Measurements from ENCODE around the gene CCDC195. TPM values are rescaled to one million over a fixed set of nuclear protein-coding genes. Genes with fewer than 3 reads are reported as not detected.
"Not testable (repeated sequence)": the region's sequence is repeated elsewhere in the genome, so short reads cannot be mapped to it uniquely, and the experiment has no call there.

Gene CCDC195
- total and polyA plus RNA-seq, 2 of the 4 experiments (the other 2 are of a cell fraction): not detected

- Histone ChIP-seq H3K9ac (ENCODE audit: low read depth, low read length) (no peak overlapping the region), H3K4me1 (ENCODE audit: control insufficient read depth, insufficient read depth, low read length) (no peaks in the 10 kb centered on the region), H2BK15ac (ENCODE audit: low read depth, low read length) (no peak overlapping the region), H4K8ac (ENCODE audit: low read depth in 2 of 2, low read length in 2 of 2) (no peak overlapping the region), H3K23ac (ENCODE audit: low read depth, low read length) (no peak overlapping the region), H3K18ac (ENCODE audit: low read depth, low read length) (no peak overlapping the region), H3K27me3 (ENCODE audit: control insufficient read depth, insufficient read depth, low read length) (no peaks in the 10 kb centered on the region), H3K27ac (ENCODE audit: insufficient read depth, low read length) (no peak overlapping the region), H3K4me3 (ENCODE audit: insufficient read depth, low read depth, low read length) (no peak overlapping the region), H3K79me1 (ENCODE audit: low read depth in 1 of 2, low read length in 2 of 2) (no peaks in the 10 kb centered on the region), H4K5ac (ENCODE audit: low read depth, low read length) (no peak overlapping the region), H2BK5ac (ENCODE audit: low read depth, low read length, poor library complexity, severe bottlenecking) (no peak overlapping the region), H2AK9ac (replicated peaks; ENCODE audit: low read depth, low read length, poor library complexity) (no peak overlapping the region), H2BK20ac (ENCODE audit: low read depth, low read length) (no peak overlapping the region), H2AK5ac (ENCODE audit: low read depth, low read length) (no peak overlapping the region), H3K9me3 (ENCODE audit: control insufficient read depth, insufficient read depth, low read length) (peaks cover 2% of the 10 kb centered on the region), H3K9me1 (ENCODE audit: insufficient read depth, low read length) (no peaks in the 10 kb centered on the region), H3K56ac (ENCODE audit: extremely low read depth, insufficient read depth, low read length) (no peak overlapping the region), H3K4me2 (ENCODE audit: low read depth, low read length) (no peak overlapping the region), H3K4ac (ENCODE audit: low read depth, low read length) (no peak overlapping the region), H3K36me3 (ENCODE audit: control insufficient read depth, insufficient read depth, low read length) (no peaks in the 10 kb centered on the region), H2AFZ (replicated peaks; ENCODE audit: low read length, poor library complexity) (no peak overlapping the region), H4K20me1 (ENCODE audit: insufficient read depth, low read length) (no peaks in the 10 kb centered on the region), H4K91ac (ENCODE audit: insufficient read depth, low read depth, low read length) (no peak overlapping the region), H3K14ac (replicated peaks; ENCODE audit: low read depth, low read length) (no peak overlapping the region), H2BK120ac (ENCODE audit: low read depth, low read length) (no peak overlapping the region)
- POLR2A ChIA-PET (ENCODE audit: unreplicated experiment): no interaction called here
- TF ChIP-seq RAD21 (IDR thresholded peaks at IDR 0.05; ENCODE audit: low read length) (no peak), CEBPB (IDR thresholded peaks at IDR 0.05; ENCODE audit: low read depth, low read length) (peak; percentile 75)
- intact Hi-C loops (cut with micrococcal nuclease) (no loop called here), in situ Hi-C loops (cut with MboI; ENCODE audit: low sequenced_read_pairs) (no loop called here), dilution Hi-C loops (cut with HindIII; ENCODE audit: low sequenced_read_pairs, unreplicated experiment) (no loop called here)
- no TSS peak for BruUV-seq (replicated peaks)
- CTCF ChIA-PET: interaction anchor here (0.6 kb wide), 1 partner anchor 9 kb away, joined by 3 read pairs; no protein-coding TSS in a partner anchor
- WGBS, 2 experiments (ENCODE audit: extremely low coverage in 2 of 2, insufficient read length in 1 of 2): no CpG with 5 or more reads among the region's 2 CpGs
- ATAC-seq (ENCODE audit: low read depth) (no peak), DNase-seq (no peak)
Measured at GRCh38 chr2:224666951-224667553, 49.1 kb downstream of the CCDC195 start.

GRCh38 chr2:224663322-224663721 lies 52.8 kb downstream of the CCDC195 start:
- DNase-seq; in situ Hi-C loops (cut with MboI; ENCODE audit: low sequenced_read_pairs); H4K20me1 ChIP-seq (ENCODE audit: insufficient read depth, low read length); H3K4me3 ChIP-seq (ENCODE audit: insufficient read depth, low read depth, low read length); H3K27me3 ChIP-seq (ENCODE audit: control insufficient read depth, insufficient read depth, low read length); H3K4me2 ChIP-seq (ENCODE audit: low read depth, low read length); dilution Hi-C loops (cut with HindIII; ENCODE audit: low sequenced_read_pairs, unreplicated experiment); H2BK20ac ChIP-seq (ENCODE audit: low read depth, low read length); H3K9me1 ChIP-seq (ENCODE audit: insufficient read depth, low read length); intact Hi-C loops (cut with micrococcal nuclease); H3K18ac ChIP-seq (ENCODE audit: low read depth, low read length); H3K4me1 ChIP-seq (ENCODE audit: control insufficient read depth, insufficient read depth, low read length); H2BK5ac ChIP-seq (ENCODE audit: low read depth, low read length, poor library complexity, severe bottlenecking); CTCF ChIA-PET; H2BK15ac ChIP-seq (ENCODE audit: low read depth, low read length); H2AFZ ChIP-seq (replicated peaks; ENCODE audit: low read length, poor library complexity); H2BK120ac ChIP-seq (ENCODE audit: low read depth, low read length); H3K9ac ChIP-seq (ENCODE audit: low read depth, low read length); ATAC-seq (ENCODE audit: low read depth); H2AK5ac ChIP-seq (ENCODE audit: low read depth, low read length); POLR2A ChIA-PET (ENCODE audit: unreplicated experiment); H3K4ac ChIP-seq (ENCODE audit: low read depth, low read length); H3K56ac ChIP-seq (ENCODE audit: extremely low read depth, insufficient read depth, low read length); H3K79me1 ChIP-seq (ENCODE audit: low read depth in 1 of 2, low read length in 2 of 2); H4K8ac ChIP-seq (ENCODE audit: low read depth in 2 of 2, low read length in 2 of 2); H4K5ac ChIP-seq (ENCODE audit: low read depth, low read length); H3K9me3 ChIP-seq (ENCODE audit: control insufficient read depth, insufficient read depth, low read length); H3K36me3 ChIP-seq (ENCODE audit: control insufficient read depth, insufficient read depth, low read length); H3K14ac ChIP-seq (replicated peaks; ENCODE audit: low read depth, low read length); H3K23ac ChIP-seq (ENCODE audit: low read depth, low read length); BruUV-seq (replicated peaks); H4K91ac ChIP-seq (ENCODE audit: insufficient read depth, low read depth, low read length); H3K27ac ChIP-seq (ENCODE audit: insufficient read depth, low read length); H2AK9ac ChIP-seq (replicated peaks; ENCODE audit: low read depth, low read length, poor library complexity): not testable (repeated sequence)
- WGBS, 2 experiments (ENCODE audit: extremely low coverage in 2 of 2, insufficient read length in 1 of 2): no CpG with 5 or more reads among the region's 2 CpGs

Measured in IMR-90 (cell line).